ENCODE data around the gene PRRG1.
"Not testable (repeated sequence)": the region's sequence is repeated elsewhere in the genome, so short reads cannot be mapped to it uniquely, and the experiment has no call there.

Gene PRRG1

DNA sequence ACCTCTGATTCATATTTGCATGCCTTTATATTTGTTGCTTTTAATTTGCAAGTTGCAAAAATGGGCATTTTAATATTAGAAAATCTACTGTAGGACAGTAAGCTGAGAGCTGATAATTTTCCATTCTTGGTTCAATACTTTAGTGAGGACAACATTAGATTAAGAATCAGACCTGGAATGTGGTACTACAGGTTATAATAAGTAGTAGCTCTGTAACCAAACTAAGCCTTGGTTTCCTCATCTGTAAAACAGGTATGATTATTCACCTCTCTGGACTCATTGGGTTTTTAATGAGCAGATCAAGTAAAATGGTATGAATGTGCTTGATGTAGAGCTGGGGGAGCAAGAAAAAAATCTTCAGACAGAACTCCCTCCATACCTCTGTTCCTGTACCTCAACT is 31.1 kb downstream of the PRRG1 start:
- DNase-seq, result no peak

DNA sequence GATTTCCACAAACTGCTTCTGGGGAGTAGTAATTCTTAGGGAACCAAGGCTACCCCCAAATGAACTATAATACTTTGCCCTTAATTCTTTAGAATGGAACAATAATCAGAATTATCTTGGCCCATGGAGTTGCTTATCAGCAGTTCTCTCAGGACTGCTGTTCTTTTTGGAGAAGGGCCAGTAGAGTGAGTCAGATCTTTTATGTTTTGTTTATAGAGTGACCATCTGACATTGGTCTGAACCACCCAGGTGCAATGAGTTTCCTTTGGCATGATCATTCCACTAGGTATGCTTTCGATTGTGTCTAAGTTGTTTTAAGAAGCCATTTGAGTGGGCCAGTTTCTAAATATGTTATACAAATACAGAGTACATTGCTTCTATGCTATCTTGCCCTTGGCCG is 31.8 kb downstream of the PRRG1 start:
- DNase-seq, result no peak

- DNase-seq, result no peak
Measured at GRCh38 chrX:37383313-37383712, 34.1 kb downstream of the PRRG1 start.

- DNase-seq, result no peak
Measured at GRCh38 chrX:37388413-37388812, 39.2 kb downstream of the PRRG1 start.

DNA sequence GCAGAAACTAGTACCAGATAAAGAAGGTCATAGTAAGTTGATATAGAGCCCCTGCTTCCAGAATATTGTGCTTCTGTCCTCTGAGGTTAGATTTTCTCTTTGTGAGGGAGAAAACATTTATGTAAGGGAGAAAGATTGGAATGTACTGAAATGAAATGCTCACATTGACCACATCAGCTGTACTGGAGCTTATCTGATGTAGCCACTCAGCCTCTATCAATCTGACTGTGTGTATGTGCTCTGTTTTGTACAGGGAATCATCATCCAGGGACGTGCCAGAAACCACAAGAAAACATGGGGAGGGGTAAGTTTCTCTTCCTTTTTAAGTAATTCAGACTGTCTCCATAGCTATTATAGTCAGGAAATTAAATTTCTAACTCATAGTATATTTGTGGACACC is 56.8 kb downstream of the PRRG1 start:
- DNase-seq, result no peak

DNA sequence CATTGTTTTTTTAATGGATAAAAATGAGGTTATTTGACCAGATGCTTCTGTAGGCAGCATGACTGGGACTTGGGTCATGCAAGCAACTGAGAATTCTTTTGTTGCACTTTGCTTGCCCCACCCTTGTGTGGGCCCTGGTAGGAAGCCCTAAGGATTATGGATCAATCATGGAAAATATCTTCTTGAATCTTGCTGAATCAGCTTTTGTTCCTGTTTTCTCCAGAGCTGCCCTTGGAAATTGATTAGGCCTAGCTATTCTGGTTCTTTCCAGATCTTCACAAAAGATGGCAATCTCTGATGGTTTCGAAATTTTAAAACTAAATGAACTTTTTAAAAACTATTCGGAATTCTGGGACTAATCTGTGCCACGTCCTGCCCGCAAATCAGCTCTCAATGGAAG is 58.6 kb downstream of the PRRG1 start:
- no peak for DNase-seq

- DNase-seq, result no peak
Measured at GRCh38 chrX:37409278-37409677, 60.1 kb downstream of the PRRG1 start.

- no peak for DNase-seq
Measured at GRCh38 chrX:37420185-37420584, 71.0 kb downstream of the PRRG1 start.

- DNase-seq, result no peak
Measured at GRCh38 chrX:37420756-37421155, 71.6 kb downstream of the PRRG1 start.

GRCh38 chrX:37424000-37424429 is 74.9 kb downstream of the PRRG1 start:
- DNase-seq, result no peak

- DNase-seq, result no peak
Measured at GRCh38 chrX:37425370-37425769, 76.2 kb downstream of the PRRG1 start.

GRCh38 chrX:37428962-37429361 is 79.8 kb downstream of the PRRG1 start:
- not testable (repeated sequence) for DNase-seq

GRCh38 chrX:37434362-37434761 is 85.2 kb downstream of the PRRG1 start:
- no peak for DNase-seq

DNA sequence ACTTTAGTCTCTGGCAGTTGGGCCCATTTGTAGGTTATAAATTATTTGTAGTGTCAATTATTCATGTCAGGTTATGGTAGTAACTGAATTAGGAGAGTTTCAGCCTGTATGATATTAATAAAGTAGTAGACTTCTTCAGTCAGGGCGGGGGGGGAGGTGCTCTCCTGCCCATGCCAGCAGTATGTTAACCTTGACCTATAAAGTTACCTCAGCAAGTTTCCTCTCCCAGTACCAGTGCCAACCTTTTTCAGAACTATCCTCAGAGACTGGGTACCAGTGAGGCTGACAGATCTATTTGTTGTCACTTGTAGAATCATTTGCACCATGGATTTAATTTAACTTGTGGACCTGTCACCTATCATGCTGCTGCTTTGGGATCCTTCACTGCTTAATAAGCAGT is 88.0 kb downstream of the PRRG1 start:
- DNase-seq, result no peak

DNA sequence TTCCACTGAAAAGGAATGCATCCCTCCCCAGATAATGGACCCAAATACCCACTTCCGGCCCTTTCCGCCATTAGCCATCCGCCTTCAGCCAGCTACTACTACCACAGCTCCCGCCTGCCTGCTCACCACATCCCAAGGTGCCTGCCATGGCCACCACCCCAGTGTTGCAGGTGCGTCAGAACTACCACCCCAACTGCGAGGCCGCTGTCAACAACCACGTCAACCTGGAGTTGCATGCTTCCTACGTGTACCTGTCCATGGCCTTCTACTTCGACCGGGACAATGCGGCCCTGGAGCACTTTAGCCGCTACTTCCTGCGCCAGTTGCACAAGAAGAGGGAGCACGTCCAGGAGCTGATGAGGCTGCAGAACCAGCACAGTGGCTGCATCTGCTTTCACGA is 92.2 kb downstream of the PRRG1 start:
- no peak for DNase-seq

DNA sequence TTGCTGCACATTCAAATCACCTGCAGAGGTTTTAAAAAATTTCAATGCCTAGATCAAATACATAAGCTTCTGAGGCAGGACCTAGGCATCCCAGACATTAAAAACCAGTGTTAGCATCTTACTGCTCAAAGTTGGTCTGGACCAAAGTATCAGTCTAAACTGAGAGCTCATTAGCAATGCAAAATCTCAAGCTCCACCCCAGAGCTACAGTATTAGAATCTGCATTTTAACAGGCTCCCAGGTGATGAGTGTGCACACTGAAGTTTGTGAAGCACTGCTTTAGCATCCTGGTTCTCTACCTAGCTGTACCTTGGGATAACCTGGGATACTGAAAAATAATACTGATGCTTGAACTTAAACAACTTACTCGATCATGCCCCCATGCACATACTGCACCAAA is 96.0 kb downstream of the PRRG1 start:
- DNase-seq, result no peak

GRCh38 chrX:37453821-37454220 is 104.7 kb downstream of the PRRG1 start:
- no peak for DNase-seq

GRCh38 chrX:37454537-37455285 is 105.5 kb downstream of the PRRG1 start:
- DNase-seq, result no peak

GRCh38 chrX:37455381-37455780 is 106.2 kb downstream of the PRRG1 start:
- DNase-seq, result no peak

GRCh38 chrX:37460285-37460684 is 111.1 kb downstream of the PRRG1 start:
- DNase-seq, result not testable (repeated sequence)

DNA sequence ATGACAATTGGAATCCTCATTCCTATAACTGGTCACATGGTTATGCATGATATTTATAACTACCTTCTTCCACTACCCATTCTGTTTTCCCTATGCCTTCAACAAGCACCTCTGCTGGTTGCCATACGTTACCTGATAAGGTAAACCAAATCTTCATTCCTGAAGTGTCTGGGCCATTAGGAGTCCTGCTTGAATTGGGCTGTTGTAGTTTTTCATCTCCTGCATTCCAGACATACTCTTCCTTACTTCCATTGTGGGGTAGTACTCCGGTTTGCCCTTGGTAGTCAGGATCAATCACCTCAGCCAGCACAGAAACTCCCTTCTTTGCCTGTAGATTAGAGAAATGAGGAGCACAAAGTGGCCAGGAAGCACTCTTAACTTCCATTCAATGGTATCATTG is 113.2 kb downstream of the PRRG1 start:
- no peak for DNase-seq

DNA sequence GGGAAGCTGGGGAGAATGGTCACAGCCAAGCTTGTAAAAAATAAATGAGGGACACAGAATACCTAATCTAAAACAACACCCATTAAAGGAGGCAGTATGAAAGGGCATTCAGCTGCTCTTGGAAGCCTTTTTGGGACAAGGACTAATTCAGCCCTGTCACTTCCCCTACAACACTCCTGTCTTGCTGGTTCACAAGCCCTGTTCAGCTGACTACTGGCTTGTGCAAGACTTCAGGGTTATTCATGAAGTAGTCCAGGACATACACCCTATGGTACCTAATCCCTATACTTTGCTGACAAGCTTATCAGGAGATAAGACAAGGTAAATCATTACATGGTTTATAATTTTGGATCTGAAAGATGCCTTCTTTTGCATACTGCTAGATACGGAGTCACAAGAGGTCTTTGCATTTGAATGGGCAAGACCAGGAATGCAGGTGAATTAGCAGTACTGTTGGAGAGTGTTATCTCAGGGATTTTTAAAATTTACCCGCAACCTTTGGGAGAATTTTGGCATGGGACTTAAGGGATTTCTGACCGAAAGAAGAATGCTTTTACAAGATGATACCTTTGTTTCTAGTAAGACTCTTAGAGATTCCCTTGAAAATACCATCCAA is 119.1 kb downstream of the PRRG1 start:
- no peak for DNase-seq

- DNase-seq, result no peak
Measured at GRCh38 chrX:37470711-37471110, 121.5 kb downstream of the PRRG1 start.

- no peak for DNase-seq
Measured at GRCh38 chrX:37472836-37473235, 123.7 kb downstream of the PRRG1 start.

GRCh38 chrX:37474478-37474877 is 125.3 kb downstream of the PRRG1 start:
- DNase-seq, result no peak
